ENCODE measurements around the gene CDKN1A. TPM values are rescaled to one million over a fixed set of nuclear protein-coding genes. Genes with fewer than 3 reads are reported as not detected.

The CDKN1A gene
- total and polyA plus RNA-seq, 10 of the 15 experiments (the other 5 are each of a cell fraction or from before 2014, with no cell fraction given), result 25.2 to 637 (median 216) TPM

GRCh38 chr6:36679043-36679833, 724 bp downstream of the CDKN1A start (continued):
- TF ChIP-seq JUND (IDR thresholded peaks at IDR 0.05; ENCODE audit: low read depth, low read length) (no peak), POLR2AphosphoS5 (IDR thresholded peaks at IDR 0.05; ENCODE audit: low read length) (peak; percentile 11; the same call in 1 of the 2 replicates), SP1 (IDR thresholded peaks at IDR 0.05; ENCODE audit: low read depth, low read length) (no peak), NR2F1 (conservative IDR thresholded peaks at IDR 0.05) (no peak), SUZ12 (IDR thresholded peaks at IDR 0.05; ENCODE audit: unreplicated experiment) (no peak), MTA3 (IDR thresholded peaks at IDR 0.05; ENCODE audit: borderline replicate concordance, low read length) (no peak), ZNF217 (IDR thresholded peaks at IDR 0.05) (no peak), BACH1 (IDR thresholded peaks at IDR 0.05; ENCODE audit: borderline replicate concordance) (0 out of 2 replicates have a peak, but pooled peaks have one; percentile 8), IKZF2 (IDR thresholded peaks at IDR 0.05) (peak in 1 of 2 experiments; percentile 32; a peak in 1 of 4 replicates), SRF (IDR thresholded peaks at IDR 0.05; ENCODE audit: low read depth in 2 of 2, low read length in 2 of 2) (no peak), FOXM1 (IDR thresholded peaks at IDR 0.05; ENCODE audit: low read depth, low read length) (no peak), GABPA (IDR thresholded peaks at IDR 0.05; ENCODE audit: low read depth) (no peak), DPF2 (IDR thresholded peaks at IDR 0.05) (no peak), NFIC (IDR thresholded peaks at IDR 0.05; ENCODE audit: low read depth, low read length) (no peak), IRF3 (IDR thresholded peaks at IDR 0.05) (no peak), RFX5 (IDR thresholded peaks at IDR 0.05; ENCODE audit: low read depth, low read length) (no peak), MEF2B (IDR thresholded peaks at IDR 0.05; ENCODE audit: partially characterized antibody, poor library complexity, severe bottlenecking) (no peak), POLR2A (IDR thresholded peaks at IDR 0.05; ENCODE audit: low read depth, low read length) (peak; percentile 73), RAD21 (IDR thresholded peaks at IDR 0.05; ENCODE audit: insufficient read depth, low read depth, low read length) (no peak), EP300 (IDR thresholded peaks at IDR 0.05; ENCODE audit: borderline replicate concordance in 1 of 2, control insufficient read depth in 1 of 2, low read depth in 2 of 2, low read length in 2 of 2) (no peak), NFYA (IDR thresholded peaks at IDR 0.05; ENCODE audit: borderline replicate concordance, low read depth, low read length) (no peak), LARP7 (IDR thresholded peaks at IDR 0.05) (no peak; the same call in 1 of the 2 replicates), SPI1 (IDR thresholded peaks at IDR 0.05; ENCODE audit: borderline replicate concordance, insufficient read depth, low read depth, low read length) (no peak), USF2 (IDR thresholded peaks at IDR 0.05; ENCODE audit: borderline replicate concordance, low read depth, low read length) (no peak), IKZF1 (conservative IDR thresholded peaks at IDR 0.05) (peak; percentile 47; the same call in 1 of the 2 replicates), KAT2A (conservative IDR thresholded peaks at IDR 0.05; ENCODE audit: control insufficient read depth, low read depth, low read length) (no peak), RCOR1 (conservative IDR thresholded peaks at IDR 0.05; ENCODE audit: low read depth, low read length) (no peak), MXI1 (IDR thresholded peaks at IDR 0.05; ENCODE audit: low read depth, low read length) (no peak), SMAD1 (IDR thresholded peaks at IDR 0.05; ENCODE audit: low read depth, partially characterized antibody) (peak; percentile 30), ZNF384 (IDR thresholded peaks at IDR 0.05; ENCODE audit: borderline replicate concordance, low read depth, low read length) (no peak), BHLHE40 (IDR thresholded peaks at IDR 0.05; ENCODE audit: borderline replicate concordance in 1 of 2, low read depth in 2 of 2, low read length in 1 of 2) (no peak)
